Peyer's patch (tissue), 4 donors: ENCODE results near the gene PRR35. TPM values are rescaled to one million over a fixed set of nuclear protein-coding genes. Genes with fewer than 3 reads are reported as not detected.

ENCODE experiments used
- DNase-seq, 3 donors: peaks; one replicate each; pipeline ENCODE4 v3.0.0-alpha.2; 2017 to 2019
- H3K27ac ChIP-seq, 4 donors: fragments of 200-600 bp; sonication (generic); one replicate each; pipeline ENCODE4 v1.5.1; 2016 to 2019
- H3K27me3 ChIP-seq, 2 donors: fragments of 200-600 bp; sonication (generic); one replicate each; pipeline ENCODE4 v1.5.1; 2019
- H3K36me3 ChIP-seq, 3 donors: fragments of 200-600 bp; sonication (generic); one replicate each; pipeline ENCODE4 v1.5.1; 2016 to 2019
- H3K4me1 ChIP-seq, 4 donors: fragments of 200-600 bp; sonication (generic); one replicate each; pipeline ENCODE4 v1.5.1; 2016 to 2019
- H3K4me3 ChIP-seq, 4 donors: fragments of 200-600 bp; sonication (generic); 1 replicate in 3 of 4; 2 replicates in 1 of 4; pipeline ENCODE4 v1.5.1; 2016 to 2019; ENCODE audit warnings: mild to moderate bottlenecking in 1 of 4
- H3K9me3 ChIP-seq, 4 donors: fragments of 200-600 bp; sonication (generic); one replicate each; pipeline ENCODE4 v1.5.1; 2016 to 2019; ENCODE audit warnings: mild to moderate bottlenecking in 1 of 4
- POLR2A ChIP-seq, 2 donors: fragments of 450-650 bp; IDR thresholded peaks; one replicate each; pipeline ENCODE4 v1.5.1; 2017; ENCODE audit warnings: antibody characterized with exemption in 2 of 2, mild to moderate bottlenecking in 2 of 2, moderate library complexity in 2 of 2
- total RNA-seq, 4 donors: library from RNA; depleted of rRNA; stranded (reverse); fragments of >200 nt; gene quantifications; one replicate each; pipeline ENCODE4 v1.1.0, GENCODE V29; 2016
- TF ChIP-seq, protein P1 (sequence below), 6 experiments: fragments of 450-650 bp in 4 of 6; fragments of 200-600 bp in 2 of 6; sonication (generic) in 1 of 6; IDR thresholded peaks; one replicate each; pipeline ENCODE4 v1.5.1; 2017 to 2019; ENCODE audit warnings: antibody characterized with exemption in 6 of 6, mild to moderate bottlenecking in 3 of 6, moderate library complexity in 1 of 6

Gene PRR35
- total RNA-seq, 4 donors from 2014 or later, result not detected

DNA sequence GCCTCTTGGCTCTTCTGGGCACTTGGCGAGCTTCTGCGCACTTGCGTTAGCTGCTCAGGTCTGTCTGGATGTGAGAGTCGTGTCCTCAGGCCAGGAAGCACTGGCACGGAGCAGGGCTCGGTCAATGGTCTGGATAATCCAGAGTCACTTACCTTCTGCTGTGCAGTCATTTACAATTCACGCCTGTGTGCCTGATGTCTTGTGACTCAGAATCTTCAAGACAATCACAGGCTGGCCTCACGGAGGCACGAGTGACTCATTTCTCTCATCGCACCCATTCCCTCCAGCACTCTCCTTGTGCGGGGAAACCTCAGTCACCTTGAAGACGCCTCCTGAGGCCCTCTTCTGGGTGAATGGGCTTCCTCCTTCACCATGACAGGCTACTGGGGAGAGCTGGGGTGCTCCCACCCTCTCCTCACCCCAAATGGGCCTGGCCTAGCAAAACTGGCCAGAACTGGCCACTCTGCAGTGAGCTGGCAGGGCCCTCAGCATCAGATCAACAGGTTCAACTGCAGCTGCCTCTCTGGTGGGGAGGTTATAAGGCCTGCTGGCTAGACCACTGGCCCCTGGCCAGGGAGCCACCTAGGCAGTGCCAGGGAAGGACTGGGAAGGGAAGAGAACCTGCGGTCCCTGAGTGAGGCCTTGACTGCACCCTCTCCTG is 34.5 kb upstream of the PRR35 start:
- H3K9me3 ChIP-seq, result no peaks in the 10 kb centered on the region
- peak in 2 of 3 donors; percentile 66 to 79 for DNase-seq
- H3K27ac ChIP-seq, result peak overlapping the region; percentile 14 to 96 (median 92)
- peaks cover 0 to 9% (median 1%) of the 10 kb centered on the region in 3 donors for H3K36me3 ChIP-seq
- H3K4me1 ChIP-seq, result peaks cover 0 to 56% (median 27%) of the 10 kb centered on the region in 4 donors
- peak overlapping the region in 2 of 4 donors; percentile 74 to 84 for H3K4me3 ChIP-seq
- TF ChIP-seq, protein P1, sequence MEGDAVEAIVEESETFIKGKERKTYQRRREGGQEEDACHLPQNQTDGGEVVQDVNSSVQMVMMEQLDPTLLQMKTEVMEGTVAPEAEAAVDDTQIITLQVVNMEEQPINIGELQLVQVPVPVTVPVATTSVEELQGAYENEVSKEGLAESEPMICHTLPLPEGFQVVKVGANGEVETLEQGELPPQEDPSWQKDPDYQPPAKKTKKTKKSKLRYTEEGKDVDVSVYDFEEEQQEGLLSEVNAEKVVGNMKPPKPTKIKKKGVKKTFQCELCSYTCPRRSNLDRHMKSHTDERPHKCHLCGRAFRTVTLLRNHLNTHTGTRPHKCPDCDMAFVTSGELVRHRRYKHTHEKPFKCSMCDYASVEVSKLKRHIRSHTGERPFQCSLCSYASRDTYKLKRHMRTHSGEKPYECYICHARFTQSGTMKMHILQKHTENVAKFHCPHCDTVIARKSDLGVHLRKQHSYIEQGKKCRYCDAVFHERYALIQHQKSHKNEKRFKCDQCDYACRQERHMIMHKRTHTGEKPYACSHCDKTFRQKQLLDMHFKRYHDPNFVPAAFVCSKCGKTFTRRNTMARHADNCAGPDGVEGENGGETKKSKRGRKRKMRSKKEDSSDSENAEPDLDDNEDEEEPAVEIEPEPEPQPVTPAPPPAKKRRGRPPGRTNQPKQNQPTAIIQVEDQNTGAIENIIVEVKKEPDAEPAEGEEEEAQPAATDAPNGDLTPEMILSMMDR (IDR thresholded peaks at IDR 0.05), result no peak
- peak; percentile 12 to 31 for TF ChIP-seq POLR2A (IDR thresholded peaks at IDR 0.05)
- H3K27me3 ChIP-seq, result no peaks in the 10 kb centered on the region

DNA sequence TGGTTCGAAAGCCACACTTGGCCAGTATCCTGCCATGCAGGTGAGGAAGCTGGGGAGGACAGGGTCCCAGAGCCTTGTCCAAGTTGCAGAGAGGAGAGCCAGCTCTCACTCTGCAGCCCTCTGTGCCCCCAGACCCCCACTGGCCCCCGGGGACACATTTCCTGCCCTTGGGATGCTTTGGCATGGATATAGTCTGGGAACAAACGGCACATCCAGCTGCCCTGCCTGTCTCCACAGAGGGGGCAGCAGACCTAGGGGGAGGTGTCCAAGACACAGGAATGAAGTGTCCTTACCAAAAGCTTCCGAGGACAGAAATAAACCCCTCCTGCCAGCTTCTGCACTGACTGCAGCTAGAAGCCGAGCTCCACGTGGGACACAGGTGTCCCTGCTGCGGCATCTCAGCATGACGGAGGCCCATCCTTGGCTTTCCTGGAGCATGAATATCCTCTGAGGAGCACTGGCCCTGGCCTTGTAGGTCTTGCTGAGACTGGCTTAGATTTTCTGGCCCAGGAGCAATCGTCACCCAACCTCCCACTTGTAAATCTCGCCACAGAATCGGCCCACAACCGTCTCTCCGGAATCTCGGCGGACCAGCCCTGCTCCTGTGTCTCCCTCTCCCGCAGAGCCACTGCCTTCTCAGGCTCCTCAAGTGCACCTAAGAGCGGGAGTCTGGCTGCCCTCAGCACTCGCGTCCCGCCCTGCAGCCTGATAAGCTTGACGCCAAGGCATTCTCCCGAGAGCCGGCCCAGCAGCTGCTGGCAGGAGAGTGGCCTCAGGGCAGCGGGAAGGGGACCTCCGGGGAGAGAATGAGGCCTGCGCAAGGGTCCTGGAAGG is 33.8 kb upstream of the PRR35 start:
- peak overlapping the region; percentile 89 to 96 (median 94) for H3K27ac ChIP-seq
- TF ChIP-seq, protein P1 (IDR thresholded peaks at IDR 0.05), result no peak
- no peak for TF ChIP-seq POLR2A (IDR thresholded peaks at IDR 0.05)
- peaks cover 0 to 60% (median 27%) of the 10 kb centered on the region in 4 donors for H3K4me1 ChIP-seq
- H3K9me3 ChIP-seq, result no peaks in the 10 kb centered on the region
- DNase-seq, result peak in 1 of 3 donors; percentile 60
- H3K27me3 ChIP-seq, result no peaks in the 10 kb centered on the region
- peak overlapping the region; percentile 62 to 84 (median 73) for H3K4me3 ChIP-seq
- H3K36me3 ChIP-seq, result peaks cover 0 to 1% (median 0%) of the 10 kb centered on the region in 3 donors

- peak within 1 kb of the TSS; percentile 89 to 96 (median 94) for H3K27ac ChIP-seq
- H3K9me3 ChIP-seq, result no peaks in the 10 kb centered on the region
- peaks cover 0 to 57% (median 27%) of the 10 kb centered on the region in 4 donors for H3K4me1 ChIP-seq
- DNase-seq, result peak; percentile 79 to 93 (median 92)
- peak within 1 kb of the TSS; percentile 62 to 84 (median 73) for H3K4me3 ChIP-seq
- H3K27me3 ChIP-seq, result no peaks in the 10 kb centered on the region
- H3K36me3 ChIP-seq, result no peaks in the 10 kb centered on the region
- TF ChIP-seq, protein P1 (IDR thresholded peaks at IDR 0.05), result peak in 4 of 6 experiments; percentile 11 to 70 (median 62)
- peak; percentile 72 to 80 for TF ChIP-seq POLR2A (IDR thresholded peaks at IDR 0.05)
These were observed 32.9 kb upstream of the PRR35 start, which contains the start of gene CAPN15 for GRCh38 chr16:527015-527903. Gene CAPN15 (plus strand): TSS chr16:527712. CDS start chr16:546839, 19,127 bp downstream.

- peak; percentile 30 to 88 (median 85) for DNase-seq
- no peaks in the 10 kb centered on the region for H3K9me3 ChIP-seq
These were observed 31.8 kb upstream of the PRR35 start for GRCh38 chr16:528111-529011.

More at GRCh38 chr16:528111-529011, 31.8 kb upstream of the PRR35 start:
- H3K27me3 ChIP-seq, result no peaks in the 10 kb centered on the region
- peak overlapping the region; percentile 77 to 95 (median 81) for H3K27ac ChIP-seq
- H3K36me3 ChIP-seq, result no peaks in the 10 kb centered on the region
- TF ChIP-seq, protein P1 (IDR thresholded peaks at IDR 0.05), result no peak
- TF ChIP-seq POLR2A (IDR thresholded peaks at IDR 0.05), result peak; percentile 93 to 97
- H3K4me3 ChIP-seq, result peak overlapping the region; percentile 62 to 84 (median 73)
- H3K4me1 ChIP-seq, result peaks cover 0 to 65% (median 27%) of the 10 kb centered on the region in 4 donors
